NOMO-1 treated with DMSO at 0.1 percent for 48 hours (cell line): ENCODE data around the gene ZNF487.
A peak's percentile ranks its signal among the peaks of the same experiment; 100 is the strongest.
"Not testable (repeated sequence)": the region's sequence is repeated elsewhere in the genome, so short reads cannot be mapped to it uniquely, and the experiment has no call there.

Experiments
- DNase-seq: peaks from one replicate; lab custom pipeline; 2025; ENCODE audit not compliant: unreplicated experiment; lab: John Stamatoyannopoulos, UW

Gene ZNF487

GRCh38 chr10:43436291-43437140, at the start of gene ZNF487:
ZNF487 (plus strand) TSS chr10:43437111; CDS start chr10:43475814, 38,703 bp downstream.
- peak; percentile 89 for DNase-seq

- DNase-seq, result no peak
Measured at GRCh38 chr10:43387678-43388032, 49.3 kb upstream of the ZNF487 start.

- DNase-seq, result no peak
Measured at GRCh38 chr10:43389867-43390266, 47.0 kb upstream of the ZNF487 start.

GRCh38 chr10:43390333-43390732, 46.6 kb upstream of the ZNF487 start:
- DNase-seq, result no peak

- DNase-seq, result no peak
Measured at GRCh38 chr10:43390759-43391158, 46.2 kb upstream of the ZNF487 start.

- no peak for DNase-seq
Measured at GRCh38 chr10:43391496-43391895, 45.4 kb upstream of the ZNF487 start.

GRCh38 chr10:43392748-43393147, 44.2 kb upstream of the ZNF487 start:
- DNase-seq, result no peak

- not testable (repeated sequence) for DNase-seq
Measured at GRCh38 chr10:43393186-43393585, 43.7 kb upstream of the ZNF487 start.

GRCh38 chr10:43393606-43394360, 43.1 kb upstream of the ZNF487 start:
- peak; percentile 48 for DNase-seq

GRCh38 chr10:43394868-43395267, 42.0 kb upstream of the ZNF487 start:
- no peak for DNase-seq

- DNase-seq, result peak; percentile 18
Measured at GRCh38 chr10:43395571-43396060, 41.3 kb upstream of the ZNF487 start.

- DNase-seq, result peak; percentile 67
Measured at GRCh38 chr10:43396061-43396927, 40.6 kb upstream of the ZNF487 start.

- DNase-seq, result peak; percentile 84
Measured at GRCh38 chr10:43396928-43397624, 39.8 kb upstream of the ZNF487 start.

- DNase-seq, result no peak
Measured at GRCh38 chr10:43398939-43399319, 38.0 kb upstream of the ZNF487 start.

GRCh38 chr10:43399320-43400310, 37.3 kb upstream of the ZNF487 start:
- peak; percentile 6 for DNase-seq

GRCh38 chr10:43401627-43402026, 35.3 kb upstream of the ZNF487 start:
- no peak for DNase-seq

- DNase-seq, result no peak
Measured at GRCh38 chr10:43402176-43402575, 34.7 kb upstream of the ZNF487 start.

- DNase-seq, result no peak
Measured at GRCh38 chr10:43402880-43403452, 33.9 kb upstream of the ZNF487 start.
